K562 (cell line): ENCODE results near the gene PGAP2. TPM values are rescaled to one million over a fixed set of nuclear protein-coding genes. Genes with fewer than 3 reads are reported as not detected.

Source experiments
- ATAC-seq: fragments of 200-7000 bp; cut with Tn5 transposase; 3 replicates; pipeline ENCODE4 v1.9.1; 2020; ENCODE audit warnings: moderate library complexity
- BruUV-seq: library from RNA; stranded (reverse); fragments of 400-500 nt; replicated peaks from 2 replicates; lab custom pipeline; 2021; lab: Mats Ljungman, UMichigan
- CTCF ChIA-PET: fragments of 300-600 bp; formaldehyde crosslinking; extraction: SDS; loops from one replicate; lab custom pipeline; 2021; ENCODE audit warnings: low intra/inter-chr PET ratio; lab: Yijun Ruan, JAX
- POLR2A ChIA-PET: fragments of 300-600, 350-650 bp; sonication (Branson Sonifier 250); formaldehyde crosslinking; extraction: SDS; loops from one replicate; lab custom pipeline; 2021; ENCODE audit warnings: antibody characterized with exemption, inconsistent platforms; lab: Yijun Ruan, JAX
- DNase-seq, 4 experiments: peaks; one replicate each; pipeline versions ENCODE4 v3.0.0 to v3.0.0-alpha.2; 2011 to 2018; ENCODE audit warnings: low spot score in 3 of 4, mixed read lengths in 3 of 4; ENCODE audit errors: extremely low read depth in 1 of 4
- FAIRE-seq: peaks from 2 replicates; lab custom pipeline; 2011; peaks lifted over from hg19 to GRCh38; lab: Jason Lieb, UNC
- H2AFZ ChIP-seq: 2 replicates; pipeline ENCODE4 v1.6.0; 2011; ENCODE audit warnings: low read depth, low read length, control low read depth, inconsistent platforms
- H3K27ac ChIP-seq: fragments of 200-600 bp; 3 replicates; pipeline ENCODE4 v1.8.0; 2011; ENCODE audit warnings: low read depth, mild to moderate bottlenecking, control low read depth, inconsistent platforms, low read length, moderate library complexity, mixed read lengths; ENCODE audit errors: extremely low read depth
- H3K27me3 ChIP-seq, 2 experiments: fragments of 300-600 bp in 1 of 2; 2 replicates in 1 of 2; 3 replicates in 1 of 2; pipeline versions ENCODE4 v1.6.0 to v1.8.0; 2011; ENCODE audit warnings: inconsistent platforms in 2 of 2, low read length in 2 of 2, mild to moderate bottlenecking in 1 of 2, mixed read lengths in 1 of 2, moderate library complexity in 1 of 2; ENCODE audit not compliant: control insufficient read depth in 2 of 2, insufficient read depth in 2 of 2
- H3K36me3 ChIP-seq: fragments of 300-600 bp; 3 replicates; pipeline ENCODE4 v1.8.0; 2011; ENCODE audit warnings: mild to moderate bottlenecking, low read length, inconsistent platforms; ENCODE audit not compliant: control insufficient read depth, insufficient read depth
- H3K4me1 ChIP-seq, 2 experiments: fragments of 200-600 bp in 1 of 2; replicated peaks in 1 of 2; 2 replicates in 1 of 2; 3 replicates in 1 of 2; pipeline versions ENCODE4 v1.5.1 to v1.8.0; 2011; ENCODE audit warnings: inconsistent platforms in 2 of 2, low read length in 2 of 2, mild to moderate bottlenecking in 1 of 2, mixed read lengths in 1 of 2, moderate library complexity in 1 of 2; ENCODE audit not compliant: control insufficient read depth in 2 of 2, insufficient read depth in 2 of 2
- H3K4me2 ChIP-seq: 2 replicates; pipeline ENCODE4 v1.6.1; 2011; ENCODE audit warnings: low read length, control low read depth, inconsistent platforms, mixed read lengths; ENCODE audit not compliant: insufficient read depth
- H3K4me3 ChIP-seq: fragments of 200-600 bp; sonication (generic), shearing (Covaris generic); 2 replicates; pipeline ENCODE4 v1.5.1; 2016; ENCODE audit warnings: control low read depth, inconsistent platforms
- H3K79me2 ChIP-seq: fragments of 200-600 bp; 3 replicates; pipeline ENCODE4 v1.8.0; 2011; ENCODE audit warnings: low read length, inconsistent platforms; ENCODE audit not compliant: control insufficient read depth, insufficient read depth
- H3K9ac ChIP-seq, 2 experiments: 2 replicates each; pipeline versions ENCODE4 v1.6.0 to v1.6.1; 2011; ENCODE audit warnings: low read depth in 2 of 2, low read length in 2 of 2, control low read depth in 1 of 2, inconsistent platforms in 1 of 2, mild to moderate bottlenecking in 1 of 2, mixed read lengths in 1 of 2; ENCODE audit not compliant: insufficient read depth in 1 of 2
- H3K9me1 ChIP-seq: one replicate; pipeline ENCODE4 v1.6.0; 2011; ENCODE audit warnings: inconsistent platforms, mild to moderate bottlenecking, low read length, moderate library complexity; ENCODE audit not compliant: control insufficient read depth, insufficient read depth
- H3K9me3 ChIP-seq: replicated peaks from 2 replicates; pipeline ENCODE4 v1.5.1; 2011; ENCODE audit warnings: low read depth, low read length, inconsistent platforms; ENCODE audit not compliant: control insufficient read depth, insufficient read depth
- H4K20me1 ChIP-seq: replicated peaks from 2 replicates; pipeline ENCODE4 v1.6.1; 2011; ENCODE audit warnings: low read length, inconsistent platforms, mixed read lengths; ENCODE audit not compliant: control insufficient read depth, insufficient read depth
- FOXP4 ChIP-seq: sonication (generic); formaldehyde crosslinking; IDR thresholded peaks from 2 replicates; pipeline ENCODE4 v1.8.0; 2022; ENCODE audit warnings: mild to moderate bottlenecking, missing genetic modification reagents, borderline replicate concordance
- MAFG ChIP-seq: fragments of 450-650 bp; conservative IDR thresholded peaks from 2 replicates; pipeline ENCODE4 v1.6.1; 2016; ENCODE audit warnings: missing genetic modification characterization, missing compliant biosample characterization
- NBN ChIP-seq: fragments of 450-650 bp; IDR thresholded peaks from 2 replicates; pipeline ENCODE4 v1.6.1; 2016; ENCODE audit warnings: low read depth, mild to moderate bottlenecking
- PTTG1 ChIP-seq: fragments of 450-650 bp; IDR thresholded peaks from 2 replicates; pipeline ENCODE4 v1.6.1; 2016; ENCODE audit warnings: low read depth, mild to moderate bottlenecking, missing genetic modification characterization, missing compliant biosample characterization
- RNF219 ChIP-seq: fragments of 250-450 bp; sonication (Bioruptor Pico); IDR thresholded peaks from 2 replicates; pipeline ENCODE4 v1.5.0; 2022; ENCODE audit warnings: mild to moderate bottlenecking
- RREB1 ChIP-seq: fragments of 250-450 bp; sonication (Bioruptor Pico); IDR thresholded peaks from 2 replicates; pipeline ENCODE4 v1.4.0; 2020
- SMAD4 ChIP-seq: fragments of 250-450 bp; sonication (Bioruptor Pico); conservative IDR thresholded peaks from 2 replicates; pipeline ENCODE4 v1.8.0; 2021; ENCODE audit warnings: inconsistent platforms, mild to moderate bottlenecking, moderate library complexity
- SUPT5H ChIP-seq: fragments of 450-650 bp; IDR thresholded peaks from 2 replicates; pipeline ENCODE4 v1.6.1; 2016
- TBL1XR1 ChIP-seq, 2 experiments: IDR thresholded peaks; 2 replicates each; pipeline ENCODE4 v1.6.1; 2012; ENCODE audit warnings: improper control_type of control experiment in 2 of 2, low read length in 2 of 2, mild to moderate bottlenecking in 1 of 2
- ZNF583 ChIP-seq: fragments of 250-450 bp; sonication (Bioruptor Pico); IDR thresholded peaks from 2 replicates; pipeline ENCODE4 v1.4.0; 2020
- WGBS: fragments of 100-300 bp; shearing (Covaris generic); methylation state at CpG from one replicate; pipeline ENCODE4 v1.1.6; 2016; ENCODE audit warnings: low coverage, mixed read lengths; ENCODE audit not compliant: insufficient coverage; ENCODE audit errors: missing lambda C conversion rate; 5-methylcytosine and 5-hydroxymethylcytosine counted together
- in situ Hi-C: fragments of 300-500 bp; cut with MboI; formaldehyde crosslinking; loops from 4 replicates; pipeline ENCODE4 v1.15.0; 2018; ENCODE audit warnings: inconsistent platforms, mixed read lengths
- intact Hi-C: fragments of 100-400 bp; cut with micrococcal nuclease; formaldehyde crosslinking; loops from 2 replicates; pipeline ENCODE4 v1.14.2; 2022
- polyA plus RNA-seq, 8 experiments: library from polyadenylated mRNA; depleted of rRNA in 4 of 8; stranded (reverse) in 5 of 8; unstranded in 3 of 8; fragments of >200 nt; fragmentation: Nextera tagmentation in 2 of 8; fragmentation: Illumina TruSeq in 1 of 8; extraction: Ambion mirVana in 2 of 8; extraction: Trizol in 1 of 8; gene quantifications; 2 replicates each; pipeline versions ENCODE4 v1.2.1 to v1.2.3, GENCODE V29; 2011 to 2014; ENCODE audit warnings: inconsistent platforms in 1 of 8, missing spikeins in 1 of 8
- total RNA-seq, 7 experiments: library from RNA; depleted of rRNA in 6 of 7; stranded (reverse); fragments of >200 nt in 6 of 7; fragmentation: Illumina TruSeq in 2 of 7; extraction: Trizol in 2 of 7; gene quantifications; 2 replicates each; pipeline versions ENCODE4 v1.2.1 to v1.2.3, GENCODE V29; 2011 to 2021; ENCODE audit warnings: low replicate concordance in 1 of 7

PGAP2 gene
- total and polyA plus RNA-seq, 9 of the 15 experiments (the other 6 are each of a cell fraction or from before 2014, with no cell fraction given), result 17.9 to 47.2 (median 33.7) TPM

GRCh38 chr11:3803726-3804495 is 4.4 kb upstream of the PGAP2 start:
- ATAC-seq (no peak), FAIRE-seq (no peak), DNase-seq (no peak)
- Histone ChIP-seq H3K79me2 (peaks cover 5% of the 10 kb centered on the region; the same call in 2 of the 3 replicates), H3K9me1 (no peaks in the 10 kb centered on the region), H3K27ac (no peak overlapping the region), H3K4me3 (no peak overlapping the region), H3K9ac (no peak overlapping the region), H4K20me1 (no peaks in the 10 kb centered on the region), H2AFZ (no peak overlapping the region), H3K27me3 (no peaks in the 10 kb centered on the region), H3K9me3 (no peaks in the 10 kb centered on the region), H3K36me3 (no peaks in the 10 kb centered on the region), H3K4me2 (no peak overlapping the region), H3K4me1 (peaks cover 6 to 15% of the 10 kb centered on the region in 2 experiments; a peak in 4 of 5 replicates)
- CTCF ChIA-PET, result no interaction called here
- in situ Hi-C loops (loop anchor here (25.0 kb wide), 1 partner anchor 342 kb away; no protein-coding TSS in a partner anchor), intact Hi-C loops (no loop called here)
- POLR2A ChIA-PET, result interaction anchor here (0.5 kb wide), 1 partner anchor 9 kb away, joined by 3 read pairs; no protein-coding TSS in a partner anchor
- BruUV-seq, result no TSS peak
- WGBS, result 65% methylated on average over 11 of the region's 11 CpGs
- TF ChIP-seq PTTG1 (tag), result no peak
- no peak for TF ChIP-seq FOXP4
- no peak for TF ChIP-seq MAFG (tag)
- no peak for TF ChIP-seq RREB1 (CRISPR knock-in tag)
- TF ChIP-seq ZNF583, result no peak
- TF ChIP-seq NBN, result no peak
- no peak for TF ChIP-seq RNF219
- TF ChIP-seq SUPT5H, result no peak
- no peak for TF ChIP-seq TBL1XR1 (IDR thresholded peaks at IDR 0.05; ENCODE audit: low read length in 2 of 2)
- no peak for TF ChIP-seq SMAD4 (CRISPR knock-in tag)
